NCI-H2081 (cell line): ENCODE measurements around the gene SDK1.

Source experiments
- DNase-seq, 2 experiments: peaks; one replicate each; lab custom pipeline; 2025; lab: John Stamatoyannopoulos, UW

The SDK1 gene

GRCh38 chr7:3336042-3336665 is 35.1 kb downstream of the SDK1 start:
- no peak for DNase-seq

- peak in 1 of 2 experiments; percentile 45 for DNase-seq
Measured at GRCh38 chr7:3338161-3338560, 37.1 kb downstream of the SDK1 start.

- DNase-seq = no peak
Measured at GRCh38 chr7:3345699-3346481, 44.8 kb downstream of the SDK1 start.

- no peak for DNase-seq
Measured at GRCh38 chr7:3349126-3349525, 48.1 kb downstream of the SDK1 start.

- DNase-seq = no peak
Measured at GRCh38 chr7:3356173-3356572, 55.1 kb downstream of the SDK1 start.

GRCh38 chr7:3358991-3359390 is 57.9 kb downstream of the SDK1 start:
- no peak for DNase-seq

GRCh38 chr7:3367261-3367660 is 66.2 kb downstream of the SDK1 start:
- DNase-seq = no peak

GRCh38 chr7:3370068-3370830 is 69.2 kb downstream of the SDK1 start:
- peak; percentile 4 to 31 for DNase-seq

GRCh38 chr7:3370921-3371320 is 69.9 kb downstream of the SDK1 start:
- DNase-seq = no peak

GRCh38 chr7:3371601-3372000 is 70.5 kb downstream of the SDK1 start:
- peak in 1 of 2 experiments; percentile 11 for DNase-seq

- no peak for DNase-seq
Measured at GRCh38 chr7:3374239-3374638, 73.2 kb downstream of the SDK1 start.

GRCh38 chr7:3378390-3379150 is 77.5 kb downstream of the SDK1 start:
- DNase-seq = no peak

- no peak for DNase-seq
Measured at GRCh38 chr7:3380034-3380433, 79.0 kb downstream of the SDK1 start.

- DNase-seq = no peak
Measured at GRCh38 chr7:3380886-3381685, 80.0 kb downstream of the SDK1 start.

- no peak for DNase-seq
Measured at GRCh38 chr7:3386423-3387190, 85.6 kb downstream of the SDK1 start.

- DNase-seq = no peak
Measured at GRCh38 chr7:3393862-3394261, 92.8 kb downstream of the SDK1 start.

GRCh38 chr7:3397324-3397723 is 96.3 kb downstream of the SDK1 start:
- no peak for DNase-seq

- no peak for DNase-seq
Measured at GRCh38 chr7:3399858-3400257, 98.8 kb downstream of the SDK1 start.

GRCh38 chr7:3404501-3404900 is 103.4 kb downstream of the SDK1 start:
- peak in 1 of 2 experiments; percentile 35 for DNase-seq

GRCh38 chr7:3408814-3409595 is 108.0 kb downstream of the SDK1 start:
- peak in 1 of 2 experiments; percentile 54 for DNase-seq
